RWPE2 (cell line): ENCODE measurements around the gene TRMT61A.
A peak's percentile ranks its signal among the peaks of the same experiment; 100 is the strongest.

Experiments
- ATAC-seq: fragments of 200-7000 bp; cut with Tn5 transposase; 3 replicates; pipeline ENCODE4 v1.9.1; 2021; ENCODE audit warnings: low read depth
- DNase-seq: peaks from one replicate; pipeline ENCODE4 v3.0.0-alpha.2; 2020; ENCODE audit warnings: low spot score
- H3K27ac ChIP-seq: fragments of 450-650 bp; 2 replicates; pipeline ENCODE4 v1.5.1; 2017; ENCODE audit warnings: mild to moderate bottlenecking; ENCODE audit not compliant: poor library complexity, severe bottlenecking
- H3K27me3 ChIP-seq: fragments of 250-450 bp; sonication (Bioruptor Pico); 2 replicates; pipeline ENCODE4 v1.5.1; 2021; ENCODE audit warnings: mild to moderate bottlenecking, moderate library complexity; ENCODE audit not compliant: insufficient read depth, poor library complexity, severe bottlenecking
- H3K36me3 ChIP-seq: fragments of 250-450 bp; sonication (Bioruptor Pico); 2 replicates; pipeline ENCODE4 v1.5.1; 2020; ENCODE audit warnings: low read depth, mild to moderate bottlenecking, moderate library complexity
- H3K4me1 ChIP-seq: fragments of 250-450 bp; sonication (Bioruptor Pico); 2 replicates; pipeline ENCODE4 v1.5.1; 2021; ENCODE audit warnings: mild to moderate bottlenecking, moderate library complexity; ENCODE audit not compliant: insufficient read depth, poor library complexity, severe bottlenecking
- H3K4me3 ChIP-seq: fragments of 250-450 bp; sonication (Bioruptor Pico); 2 replicates; pipeline ENCODE4 v1.5.1; 2021; ENCODE audit warnings: mild to moderate bottlenecking, moderate library complexity; ENCODE audit not compliant: severe bottlenecking
- H3K9me3 ChIP-seq: fragments of 250-450 bp; sonication (Bioruptor Pico); 2 replicates; pipeline ENCODE4 v1.5.1; 2021; ENCODE audit warnings: mild to moderate bottlenecking, moderate library complexity; ENCODE audit not compliant: severe bottlenecking
- CTCF ChIP-seq: fragments of 450-650 bp; IDR thresholded peaks from one replicate; pipeline ENCODE4 v1.5.1; 2017; ENCODE audit warnings: mild to moderate bottlenecking, moderate library complexity; ENCODE audit not compliant: poor library complexity, severe bottlenecking

Gene TRMT61A

GRCh38 chr14:103538291-103539055, 9.5 kb downstream of the TRMT61A start:
- ATAC-seq = no peak
- no peak overlapping the region for H3K4me3 ChIP-seq
- H3K27me3 ChIP-seq = no peaks in the 10 kb centered on the region
- H3K9me3 ChIP-seq = no peaks in the 10 kb centered on the region
- no peak for TF ChIP-seq CTCF
- H3K27ac ChIP-seq = peak overlapping the region; percentile 94
- no peaks in the 10 kb centered on the region for H3K36me3 ChIP-seq
- DNase-seq = no peak
- H3K4me1 ChIP-seq = peaks cover 29% of the 10 kb centered on the region

GRCh38 chr14:103539056-103539825, 10.2 kb downstream of the TRMT61A start:
- TF ChIP-seq CTCF = no peak
- no peaks in the 10 kb centered on the region for H3K9me3 ChIP-seq
- no peaks in the 10 kb centered on the region for H3K36me3 ChIP-seq
- no peak overlapping the region for H3K4me3 ChIP-seq
- peak overlapping the region; percentile 94 for H3K27ac ChIP-seq
- H3K4me1 ChIP-seq = peaks cover 29% of the 10 kb centered on the region
- ATAC-seq = no peak
- H3K27me3 ChIP-seq = no peaks in the 10 kb centered on the region
- DNase-seq = no peak

GRCh38 chr14:103540821-103541708, 12.1 kb downstream of the TRMT61A start:
- no peaks in the 10 kb centered on the region for H3K36me3 ChIP-seq
- H3K4me1 ChIP-seq = peaks cover 29% of the 10 kb centered on the region
- H3K9me3 ChIP-seq = no peaks in the 10 kb centered on the region
- H3K4me3 ChIP-seq = no peak overlapping the region
- peak overlapping the region; percentile 94 for H3K27ac ChIP-seq
- no peaks in the 10 kb centered on the region for H3K27me3 ChIP-seq
- ATAC-seq = peak; percentile 19
- DNase-seq = no peak
- no peak for TF ChIP-seq CTCF

DNA sequence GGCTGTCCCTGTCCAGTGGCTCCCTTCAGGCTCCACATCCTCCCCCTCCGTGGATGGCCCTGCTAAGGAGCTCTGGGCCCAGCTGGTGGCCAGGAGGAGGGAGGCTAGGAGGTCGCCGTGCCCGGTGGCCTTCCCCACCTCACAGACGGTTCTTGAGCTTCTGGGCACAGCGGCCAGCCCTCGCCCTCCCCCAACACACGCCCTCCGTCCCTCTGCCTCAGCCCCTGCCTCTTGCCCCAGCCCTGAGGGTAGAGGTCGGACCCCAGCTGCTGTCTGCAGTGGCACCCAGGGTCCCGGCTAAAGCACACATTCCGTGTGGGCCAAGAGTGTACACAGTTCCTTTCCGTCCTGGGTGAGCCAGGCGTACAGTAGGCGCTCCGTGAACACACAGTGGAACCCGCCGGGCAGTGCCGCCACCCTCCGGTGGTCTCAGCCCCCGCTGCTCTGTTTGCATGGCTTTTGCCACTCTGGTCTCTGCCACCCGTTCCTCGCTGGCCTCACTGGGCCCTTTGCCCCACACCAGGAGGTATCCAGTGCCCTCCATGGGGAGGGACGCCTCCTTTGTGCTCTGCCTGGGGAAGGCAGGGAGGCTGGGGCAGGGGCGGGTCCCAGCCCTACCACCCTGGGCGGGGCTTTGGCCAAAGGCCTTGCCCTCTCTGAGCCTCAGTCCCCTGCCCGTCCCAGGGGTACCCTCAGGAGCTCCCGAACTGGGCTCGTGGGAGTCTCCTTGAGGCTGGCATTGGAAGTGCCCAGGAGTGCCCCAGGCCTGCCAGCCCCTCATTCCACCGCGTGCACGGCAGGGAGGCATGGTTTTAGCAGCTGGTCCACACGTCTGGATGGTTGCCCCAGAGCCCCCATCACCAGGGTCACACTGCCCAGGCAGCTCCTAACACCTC, 13.0 kb downstream of the TRMT61A start:
- no peak for DNase-seq
- no peak for TF ChIP-seq CTCF
- peaks cover 29% of the 10 kb centered on the region for H3K4me1 ChIP-seq
- no peak overlapping the region for H3K4me3 ChIP-seq
- H3K9me3 ChIP-seq = no peaks in the 10 kb centered on the region
- peak overlapping the region; percentile 94 for H3K27ac ChIP-seq
- H3K36me3 ChIP-seq = no peaks in the 10 kb centered on the region
- H3K27me3 ChIP-seq = no peaks in the 10 kb centered on the region
- ATAC-seq = no peak
